IMR-90 (cell line): ENCODE results near the gene ATP10B. TPM values are rescaled to one million over a fixed set of nuclear protein-coding genes. Genes with fewer than 3 reads are reported as not detected.

ENCODE experiments used
- ATAC-seq: fragments of 200-7000 bp; cut with Tn5 transposase; 2 replicates; pipeline ENCODE4 v1.9.1; 2020; ENCODE audit warnings: low read depth, mild to moderate bottlenecking, moderate library complexity
- BruUV-seq: library from RNA; stranded (reverse); fragments of 400-500 nt; replicated peaks from 2 replicates; lab custom pipeline; 2021; lab: Mats Ljungman, UMichigan
- CTCF ChIA-PET: fragments of 300-600 bp; formaldehyde crosslinking; extraction: SDS; loops from one replicate; lab custom pipeline; 2021; ENCODE audit warnings: antibody characterized with exemption; lab: Yijun Ruan, JAX
- POLR2A ChIA-PET: fragments of 300-600 bp; sonication (Branson Sonifier 250); formaldehyde crosslinking; loops from one replicate; lab custom pipeline; 2022; ENCODE audit warnings: antibody characterized with exemption; ENCODE audit not compliant: unreplicated experiment; lab: Charles Lee
- DNase-seq: peaks from one replicate; pipeline ENCODE4 v3.0.0; 2013
- H2AFZ ChIP-seq: replicated peaks from 2 replicates; pipeline ENCODE3; 2013; ENCODE audit warnings: low read length, mild to moderate bottlenecking; ENCODE audit not compliant: poor library complexity
- H2AK5ac ChIP-seq: 2 replicates; pipeline ENCODE4 v1.6.1; 2013; ENCODE audit warnings: low read depth, low read length, inconsistent platforms
- H2AK9ac ChIP-seq: replicated peaks from 2 replicates; pipeline ENCODE3; 2013; ENCODE audit warnings: mild to moderate bottlenecking, low read depth, low read length, moderate library complexity; ENCODE audit not compliant: poor library complexity
- H2BK120ac ChIP-seq: 2 replicates; pipeline ENCODE4 v1.6.1; 2013; ENCODE audit warnings: low read depth, low read length, inconsistent platforms
- H2BK15ac ChIP-seq: 3 replicates; pipeline ENCODE4 v1.6.1; 2013; ENCODE audit warnings: low read depth, low read length, inconsistent platforms
- H2BK20ac ChIP-seq: 2 replicates; pipeline ENCODE4 v1.6.1; 2013; ENCODE audit warnings: low read depth, mild to moderate bottlenecking, inconsistent platforms, low read length, moderate library complexity
- H2BK5ac ChIP-seq: 2 replicates; pipeline ENCODE4 v1.6.1; 2013; ENCODE audit warnings: mild to moderate bottlenecking, low read depth, low read length, inconsistent platforms; ENCODE audit not compliant: poor library complexity, severe bottlenecking
- H3K14ac ChIP-seq: replicated peaks from 2 replicates; pipeline ENCODE4 v1.6.1; 2013; ENCODE audit warnings: low read depth, low read length, inconsistent platforms
- H3K18ac ChIP-seq: 2 replicates; pipeline ENCODE4 v1.6.1; 2013; ENCODE audit warnings: low read depth, low read length, control low read depth
- H3K23ac ChIP-seq: 2 replicates; pipeline ENCODE4 v1.6.1; 2013; ENCODE audit warnings: low read depth, low read length, inconsistent platforms
- H3K27ac ChIP-seq: 2 replicates; pipeline ENCODE4 v1.5.1; 2013; ENCODE audit warnings: mild to moderate bottlenecking, control low read depth, low read length; ENCODE audit not compliant: insufficient read depth
- H3K27me3 ChIP-seq: 2 replicates; pipeline ENCODE4 v1.6.1; 2013; ENCODE audit warnings: low read length; ENCODE audit not compliant: control insufficient read depth, insufficient read depth
- H3K36me3 ChIP-seq: 2 replicates; pipeline ENCODE4 v1.6.1; 2013; ENCODE audit warnings: low read length, mixed read lengths; ENCODE audit not compliant: control insufficient read depth, insufficient read depth
- H3K4ac ChIP-seq: 2 replicates; pipeline ENCODE4 v1.6.1; 2013; ENCODE audit warnings: low read depth, low read length, inconsistent platforms
- H3K4me1 ChIP-seq: 2 replicates; pipeline ENCODE4 v1.6.1; 2013; ENCODE audit warnings: low read length, mixed read lengths; ENCODE audit not compliant: control insufficient read depth, insufficient read depth
- H3K4me2 ChIP-seq: 2 replicates; pipeline ENCODE4 v1.6.1; 2013; ENCODE audit warnings: low read depth, mild to moderate bottlenecking, control low read depth, low read length, moderate library complexity
- H3K4me3 ChIP-seq: 2 replicates; pipeline ENCODE4 v1.5.1; 2013; ENCODE audit warnings: low read depth, mild to moderate bottlenecking, control low read depth, low read length, moderate library complexity; ENCODE audit not compliant: insufficient read depth
- H3K56ac ChIP-seq: 2 replicates; pipeline ENCODE4 v1.6.1; 2013; ENCODE audit warnings: low read length, inconsistent platforms; ENCODE audit not compliant: insufficient read depth; ENCODE audit errors: extremely low read depth
- H3K79me1 ChIP-seq, 2 experiments: 2 replicates each; pipeline ENCODE4 v1.6.1; 2013; ENCODE audit warnings: low read length in 2 of 2, inconsistent platforms in 1 of 2, low read depth in 1 of 2
- H3K9ac ChIP-seq: 2 replicates; pipeline ENCODE4 v1.6.1; 2013; ENCODE audit warnings: low read depth, low read length, control low read depth
- H3K9me1 ChIP-seq: 2 replicates; pipeline ENCODE4 v1.6.1; 2013; ENCODE audit warnings: low read length, inconsistent platforms; ENCODE audit not compliant: insufficient read depth
- H3K9me3 ChIP-seq: 2 replicates; pipeline ENCODE4 v1.6.1; 2013; ENCODE audit warnings: low read length; ENCODE audit not compliant: control insufficient read depth, insufficient read depth
- H4K20me1 ChIP-seq: 2 replicates; pipeline ENCODE4 v1.6.1; 2013; ENCODE audit warnings: low read length, inconsistent platforms; ENCODE audit not compliant: insufficient read depth
- H4K5ac ChIP-seq: 2 replicates; pipeline ENCODE4 v1.6.1; 2013; ENCODE audit warnings: mild to moderate bottlenecking, low read depth, low read length, control low read depth
- H4K8ac ChIP-seq, 2 experiments: 2 replicates each; pipeline ENCODE4 v1.6.1; 2013; ENCODE audit warnings: low read depth in 2 of 2, low read length in 2 of 2, control low read depth in 1 of 2, inconsistent platforms in 1 of 2
- H4K91ac ChIP-seq: 2 replicates; pipeline ENCODE4 v1.6.1; 2013; ENCODE audit warnings: low read depth, low read length, inconsistent platforms; ENCODE audit not compliant: insufficient read depth
- MAZ ChIP-seq: IDR thresholded peaks from 2 replicates; pipeline ENCODE4 v1.6.1; 2012; ENCODE audit warnings: low read depth, mild to moderate bottlenecking, low read length, improper control_type of control experiment, moderate library complexity, borderline replicate concordance
- WGBS, 2 experiments: methylation state at CpG; one replicate each; pipeline versions ENCODE4 v1.1.5 to v1.1.7; 2013; ENCODE audit warnings: missing lambda C conversion rate in 2 of 2; ENCODE audit not compliant: insufficient read length in 1 of 2; ENCODE audit errors: extremely low coverage in 2 of 2; 5-methylcytosine and 5-hydroxymethylcytosine counted together
- dilution Hi-C: fragments of 300-500 bp; cut with HindIII; formaldehyde crosslinking; loops from one replicate; pipeline ENCODE4 v1.14.3; 2018; ENCODE audit warnings: low sequenced_read_pairs; ENCODE audit not compliant: unreplicated experiment
- in situ Hi-C: fragments of 300-500 bp; cut with MboI; formaldehyde crosslinking; loops from 3 replicates; pipeline ENCODE4 v1.14.3; 2019; ENCODE audit warnings: low sequenced_read_pairs, inconsistent platforms, mixed read lengths
- intact Hi-C: fragments of 100-400 bp; cut with micrococcal nuclease; formaldehyde crosslinking; loops from 2 replicates; pipeline ENCODE4 v1.10.0; 2022
- polyA plus RNA-seq, 3 experiments: library from polyadenylated mRNA; depleted of rRNA; stranded (reverse); fragments of >200 nt; gene quantifications; 2 replicates each; pipeline ENCODE4 v1.2.3, GENCODE V29; 2012; ENCODE audit warnings: low replicate concordance in 1 of 3
- total RNA-seq: library from RNA; depleted of rRNA; stranded (reverse); fragments of >200 nt; gene quantifications from 2 replicates; pipeline ENCODE4 v1.2.3, GENCODE V29; 2012

ATP10B gene
- total and polyA plus RNA-seq, 2 of the 4 experiments (the other 2 are of a cell fraction) = not detected

- in situ Hi-C loops = no loop called here
Measured at GRCh38 chr5:160747987-160748386, 104.0 kb downstream of the ATP10B start.

More at GRCh38 chr5:160747987-160748386, 104.0 kb downstream of the ATP10B start:
- DNase-seq (no peak), ATAC-seq (no peak)
- no peak overlapping the region for H2AK9ac ChIP-seq
- ChIA-PET POLR2A (no interaction called here), CTCF (no interaction called here)
- no peak overlapping the region for H3K23ac ChIP-seq
- H3K4me3 ChIP-seq = no peak overlapping the region
- H3K4me1 ChIP-seq = no peaks in the 10 kb centered on the region
- no peak overlapping the region for H2BK20ac ChIP-seq
- H4K91ac ChIP-seq = no peak overlapping the region
- H3K27ac ChIP-seq = no peak overlapping the region
- no peak overlapping the region for H2AFZ ChIP-seq
- H3K27me3 ChIP-seq = no peaks in the 10 kb centered on the region
- peaks cover 24% of the 10 kb centered on the region for H3K9me3 ChIP-seq
- H3K9me1 ChIP-seq = no peaks in the 10 kb centered on the region
- no peaks in the 10 kb centered on the region for H3K79me1 ChIP-seq
- 20% methylated on average over 1 of the region's 10 CpGs; no CpG with 5 or more reads in 1 of the 2 experiments for WGBS, 2 experiments
- H2BK120ac ChIP-seq = no peak overlapping the region
- dilution Hi-C loops = no loop called here
- H3K18ac ChIP-seq = no peak overlapping the region
- H3K14ac ChIP-seq = no peak overlapping the region
- H3K36me3 ChIP-seq = no peaks in the 10 kb centered on the region
- H4K5ac ChIP-seq = no peak overlapping the region
- no peak overlapping the region for H3K56ac ChIP-seq
- H3K4ac ChIP-seq = no peak overlapping the region
- no peaks in the 10 kb centered on the region for H4K20me1 ChIP-seq
- no peak overlapping the region for H2BK15ac ChIP-seq
- H2AK5ac ChIP-seq = no peak overlapping the region
- no TSS peak for BruUV-seq
- H4K8ac ChIP-seq = no peak overlapping the region
- H3K4me2 ChIP-seq = no peak overlapping the region
- intact Hi-C loops = no loop called here
- no peak for TF ChIP-seq MAZ
- H3K9ac ChIP-seq = no peak overlapping the region
- no peak overlapping the region for H2BK5ac ChIP-seq
